ENCODE measurements around the gene ANK3.

Gene ANK3

GRCh38 chr10:60422809-60423208, 33.1 kb upstream of the ANK3 start:
- no peak for DNase-seq (ENCODE audit: extremely low read depth, low read depth)
- TF ChIP-seq CTCF (IDR thresholded peaks at IDR 0.05; ENCODE audit: low read depth, low read length): no peak

GRCh38 chr10:60420991-60421894, 31.6 kb upstream of the ANK3 start:
- TF ChIP-seq CTCF (IDR thresholded peaks at IDR 0.05; ENCODE audit: low read depth, low read length): no peak

GRCh38 chr10:60419249-60419648, 29.6 kb upstream of the ANK3 start:
- TF ChIP-seq CTCF (IDR thresholded peaks at IDR 0.05; ENCODE audit: low read depth, low read length): no peak
- no peak for DNase-seq (ENCODE audit: extremely low read depth, low read depth)

More at GRCh38 chr10:60420991-60421894, 31.6 kb upstream of the ANK3 start:
- no peak for DNase-seq (ENCODE audit: extremely low read depth, low read depth)

- TF ChIP-seq CTCF (IDR thresholded peaks at IDR 0.05; ENCODE audit: low read depth, low read length): no peak
- DNase-seq (ENCODE audit: extremely low read depth, low read depth): no peak
These were observed 28.2 kb upstream of the ANK3 start for GRCh38 chr10:60417901-60418300.

GRCh38 chr10:60417024-60417423, 27.3 kb upstream of the ANK3 start:
- TF ChIP-seq CTCF (IDR thresholded peaks at IDR 0.05; ENCODE audit: low read depth, low read length): no peak
- no peak for DNase-seq (ENCODE audit: extremely low read depth, low read depth)

GRCh38 chr10:60414877-60415585, 25.4 kb upstream of the ANK3 start:
- DNase-seq (ENCODE audit: extremely low read depth, low read depth): peak; percentile 29
- no peak for TF ChIP-seq CTCF (IDR thresholded peaks at IDR 0.05; ENCODE audit: low read depth, low read length)

- DNase-seq (ENCODE audit: extremely low read depth, low read depth): no peak
- TF ChIP-seq CTCF (IDR thresholded peaks at IDR 0.05; ENCODE audit: low read depth, low read length): no peak; the same call in 1 of the 2 replicates
These were observed 24.4 kb upstream of the ANK3 start for GRCh38 chr10:60414111-60414510.
